ENCODE data around the gene CX3CL1. TPM values are rescaled to one million over a fixed set of nuclear protein-coding genes. Genes with fewer than 3 reads are reported as not detected.
A peak's percentile ranks its signal among the peaks of the same experiment; 100 is the strongest.

The CX3CL1 gene
- total and polyA plus RNA-seq, 2 of the 13 experiments (the other 11 are each of a cell fraction or from before 2014, with no cell fraction given): 57.3 to 60.8 TPM

GRCh38 chr16:57373117-57373947, 1.0 kb downstream of the CX3CL1 start (continued):
- no peak for TF ChIP-seq MZF1 (CRISPR knock-in tag; IDR thresholded peaks at IDR 0.05; ENCODE audit: borderline replicate concordance)
- TF ChIP-seq ZNF614 (CRISPR knock-in tag; IDR thresholded peaks at IDR 0.05; ENCODE audit: borderline replicate concordance): peak; percentile 91; the same call in 1 of the 2 replicates
- no peak; the same call in 1 of the 2 replicates for TF ChIP-seq ZNF704 (CRISPR knock-in tag; IDR thresholded peaks at IDR 0.05; ENCODE audit: borderline replicate concordance)
- no peak; the same call in 1 of the 2 replicates for TF ChIP-seq ZHX2 (IDR thresholded peaks at IDR 0.05; ENCODE audit: low read depth)
- TF ChIP-seq ZHX2 (CRISPR knock-in tag; IDR thresholded peaks at IDR 0.05; ENCODE audit: borderline replicate concordance): no peak
- no peak for TF ChIP-seq ZNF550 (CRISPR knock-in tag; IDR thresholded peaks at IDR 0.05; ENCODE audit: borderline replicate concordance)
- TF ChIP-seq TEAD2 (CRISPR knock-in tag; IDR thresholded peaks at IDR 0.05): no peak
- TF ChIP-seq TBP (CRISPR knock-in tag; IDR thresholded peaks at IDR 0.05): no peak
- no peak; the same call in 1 of the 2 replicates for TF ChIP-seq TSC22D2 (CRISPR knock-in tag; IDR thresholded peaks at IDR 0.05; ENCODE audit: borderline replicate concordance)
- TF ChIP-seq E2F2 (CRISPR knock-in tag; IDR thresholded peaks at IDR 0.05; ENCODE audit: borderline replicate concordance): no peak
- 0 out of 2 replicates have a peak, but pooled peaks have one; percentile 97 for TF ChIP-seq NKX3-1 (CRISPR knock-in tag; IDR thresholded peaks at IDR 0.05)
- no peak for TF ChIP-seq NRL (CRISPR knock-in tag; IDR thresholded peaks at IDR 0.05; ENCODE audit: borderline replicate concordance)
- TF ChIP-seq ZNF788 (CRISPR knock-in tag; IDR thresholded peaks at IDR 0.05; ENCODE audit: borderline replicate concordance): 0 out of 2 replicates have a peak, but pooled peaks have one; percentile 90
- no peak for TF ChIP-seq ZNF10 (CRISPR knock-in tag; IDR thresholded peaks at IDR 0.05; ENCODE audit: borderline replicate concordance, low read depth)
- TF ChIP-seq ZNF136 (CRISPR knock-in tag; IDR thresholded peaks at IDR 0.05; ENCODE audit: low read depth): 0 out of 2 replicates have a peak, but pooled peaks have one; percentile 13
- no peak; the same call in 1 of the 2 replicates for TF ChIP-seq PPARG (CRISPR knock-in tag; conservative IDR thresholded peaks at IDR 0.05)
- TF ChIP-seq XBP1 (CRISPR knock-in tag; IDR thresholded peaks at IDR 0.05): no peak; the same call in 1 of the 2 replicates
- TF ChIP-seq TBX2 (CRISPR knock-in tag; IDR thresholded peaks at IDR 0.05; ENCODE audit: borderline replicate concordance): no peak; the same call in 1 of the 2 replicates
- 0 out of 2 replicates have a peak, but pooled peaks have one; percentile 12 for TF ChIP-seq JUND (CRISPR knock-in tag; IDR thresholded peaks at IDR 0.05)

Data from HepG2 (cell line).